K562 (cell line): ENCODE data around the gene CD99L2. TPM values are rescaled to one million over a fixed set of nuclear protein-coding genes. Genes with fewer than 3 reads are reported as not detected.

Experiments used
- ATAC-seq: fragments of 200-7000 bp; cut with Tn5 transposase; 3 replicates; pipeline ENCODE4 v1.9.1; 2020; ENCODE audit warnings: moderate library complexity
- BruUV-seq: library from RNA; stranded (reverse); fragments of 400-500 nt; replicated peaks from 2 replicates; lab custom pipeline; 2021; lab: Mats Ljungman, UMichigan
- CTCF ChIA-PET: fragments of 300-600 bp; formaldehyde crosslinking; extraction: SDS; loops from one replicate; lab custom pipeline; 2021; ENCODE audit warnings: low intra/inter-chr PET ratio; lab: Yijun Ruan, JAX
- POLR2A ChIA-PET: fragments of 300-600, 350-650 bp; sonication (Branson Sonifier 250); formaldehyde crosslinking; extraction: SDS; loops from one replicate; lab custom pipeline; 2021; ENCODE audit warnings: antibody characterized with exemption, inconsistent platforms; lab: Yijun Ruan, JAX
- DNase-seq, 4 experiments: peaks; one replicate each; pipeline versions ENCODE4 v3.0.0 to v3.0.0-alpha.2; 2011 to 2018; ENCODE audit warnings: low spot score in 3 of 4, mixed read lengths in 3 of 4; ENCODE audit errors: extremely low read depth in 1 of 4
- FAIRE-seq: peaks from 2 replicates; lab custom pipeline; 2011; peaks lifted over from hg19 to GRCh38; lab: Jason Lieb, UNC
- H2AFZ ChIP-seq: 2 replicates; pipeline ENCODE4 v1.6.0; 2011; ENCODE audit warnings: low read depth, low read length, control low read depth, inconsistent platforms
- H3K27ac ChIP-seq: fragments of 200-600 bp; 3 replicates; pipeline ENCODE4 v1.8.0; 2011; ENCODE audit warnings: low read depth, mild to moderate bottlenecking, control low read depth, inconsistent platforms, low read length, moderate library complexity, mixed read lengths; ENCODE audit errors: extremely low read depth
- H3K27me3 ChIP-seq, 2 experiments: fragments of 300-600 bp in 1 of 2; 2 replicates in 1 of 2; 3 replicates in 1 of 2; pipeline versions ENCODE4 v1.6.0 to v1.8.0; 2011; ENCODE audit warnings: inconsistent platforms in 2 of 2, low read length in 2 of 2, mild to moderate bottlenecking in 1 of 2, mixed read lengths in 1 of 2, moderate library complexity in 1 of 2; ENCODE audit not compliant: control insufficient read depth in 2 of 2, insufficient read depth in 2 of 2
- H3K36me3 ChIP-seq: fragments of 300-600 bp; 3 replicates; pipeline ENCODE4 v1.8.0; 2011; ENCODE audit warnings: mild to moderate bottlenecking, low read length, inconsistent platforms; ENCODE audit not compliant: control insufficient read depth, insufficient read depth
- H3K4me1 ChIP-seq, 2 experiments: fragments of 200-600 bp in 1 of 2; replicated peaks in 1 of 2; 2 replicates in 1 of 2; 3 replicates in 1 of 2; pipeline versions ENCODE4 v1.5.1 to v1.8.0; 2011; ENCODE audit warnings: inconsistent platforms in 2 of 2, low read length in 2 of 2, mild to moderate bottlenecking in 1 of 2, mixed read lengths in 1 of 2, moderate library complexity in 1 of 2; ENCODE audit not compliant: control insufficient read depth in 2 of 2, insufficient read depth in 2 of 2
- H3K4me2 ChIP-seq: 2 replicates; pipeline ENCODE4 v1.6.1; 2011; ENCODE audit warnings: low read length, control low read depth, inconsistent platforms, mixed read lengths; ENCODE audit not compliant: insufficient read depth
- H3K4me3 ChIP-seq: fragments of 200-600 bp; sonication (generic), shearing (Covaris generic); 2 replicates; pipeline ENCODE4 v1.5.1; 2016; ENCODE audit warnings: control low read depth, inconsistent platforms
- H3K79me2 ChIP-seq: fragments of 200-600 bp; 3 replicates; pipeline ENCODE4 v1.8.0; 2011; ENCODE audit warnings: low read length, inconsistent platforms; ENCODE audit not compliant: control insufficient read depth, insufficient read depth
- H3K9ac ChIP-seq, 2 experiments: 2 replicates each; pipeline versions ENCODE4 v1.6.0 to v1.6.1; 2011; ENCODE audit warnings: low read depth in 2 of 2, low read length in 2 of 2, control low read depth in 1 of 2, inconsistent platforms in 1 of 2, mild to moderate bottlenecking in 1 of 2, mixed read lengths in 1 of 2; ENCODE audit not compliant: insufficient read depth in 1 of 2
- H3K9me1 ChIP-seq: one replicate; pipeline ENCODE4 v1.6.0; 2011; ENCODE audit warnings: inconsistent platforms, mild to moderate bottlenecking, low read length, moderate library complexity; ENCODE audit not compliant: control insufficient read depth, insufficient read depth
- H3K9me3 ChIP-seq: replicated peaks from 2 replicates; pipeline ENCODE4 v1.5.1; 2011; ENCODE audit warnings: low read depth, low read length, inconsistent platforms; ENCODE audit not compliant: control insufficient read depth, insufficient read depth
- H4K20me1 ChIP-seq: replicated peaks from 2 replicates; pipeline ENCODE4 v1.6.1; 2011; ENCODE audit warnings: low read length, inconsistent platforms, mixed read lengths; ENCODE audit not compliant: control insufficient read depth, insufficient read depth
- CBX3 ChIP-seq, 2 experiments: IDR thresholded peaks; 1 replicate in 1 of 2; 2 replicates in 1 of 2; pipeline ENCODE4 v1.6.1; 2012; ENCODE audit warnings: inconsistent platforms in 2 of 2, low read length in 2 of 2, borderline replicate concordance in 1 of 2, control low read depth in 1 of 2
- EWSR1 ChIP-seq: fragments of 450-650 bp; IDR thresholded peaks from 2 replicates; pipeline ENCODE4 v1.6.1; 2018; ENCODE audit warnings: borderline replicate concordance, mild to moderate bottlenecking, low read depth, moderate library complexity; ENCODE audit not compliant: partially characterized antibody
- NFE2L1 ChIP-seq: fragments of 450-650 bp; IDR thresholded peaks from 2 replicates; pipeline ENCODE4 v1.6.1; 2016; ENCODE audit warnings: missing genetic modification characterization, low read depth, mild to moderate bottlenecking, missing compliant biosample characterization, moderate library complexity, borderline replicate concordance
- WGBS: fragments of 100-300 bp; shearing (Covaris generic); methylation state at CpG from one replicate; pipeline ENCODE4 v1.1.6; 2016; ENCODE audit warnings: low coverage, mixed read lengths; ENCODE audit not compliant: insufficient coverage; ENCODE audit errors: missing lambda C conversion rate; 5-methylcytosine and 5-hydroxymethylcytosine counted together
- in situ Hi-C: fragments of 300-500 bp; cut with MboI; formaldehyde crosslinking; loops from 4 replicates; pipeline ENCODE4 v1.15.0; 2018; ENCODE audit warnings: inconsistent platforms, mixed read lengths
- intact Hi-C: fragments of 100-400 bp; cut with micrococcal nuclease; formaldehyde crosslinking; loops from 2 replicates; pipeline ENCODE4 v1.14.2; 2022
- polyA plus RNA-seq, 8 experiments: library from polyadenylated mRNA; depleted of rRNA in 4 of 8; stranded (reverse) in 5 of 8; unstranded in 3 of 8; fragments of >200 nt; fragmentation: Nextera tagmentation in 2 of 8; fragmentation: Illumina TruSeq in 1 of 8; extraction: Ambion mirVana in 2 of 8; extraction: Trizol in 1 of 8; gene quantifications; 2 replicates each; pipeline versions ENCODE4 v1.2.1 to v1.2.3, GENCODE V29; 2011 to 2014; ENCODE audit warnings: inconsistent platforms in 1 of 8, missing spikeins in 1 of 8
- total RNA-seq, 7 experiments: library from RNA; depleted of rRNA in 6 of 7; stranded (reverse); fragments of >200 nt in 6 of 7; fragmentation: Illumina TruSeq in 2 of 7; extraction: Trizol in 2 of 7; gene quantifications; 2 replicates each; pipeline versions ENCODE4 v1.2.1 to v1.2.3, GENCODE V29; 2011 to 2021; ENCODE audit warnings: low replicate concordance in 1 of 7

The CD99L2 gene
- total and polyA plus RNA-seq, 9 of the 15 experiments (the other 6 are each of a cell fraction or from before 2014, with no cell fraction given), result 0.76 to 19.0 (median 11.9) TPM

GRCh38 chrX:150761176-150761818 lies 137.2 kb downstream of the CD99L2 start:
- no peaks in the 10 kb centered on the region for H3K27me3 ChIP-seq
- H4K20me1 ChIP-seq, result no peaks in the 10 kb centered on the region
- no TSS peak for BruUV-seq
- no peak overlapping the region for H3K4me3 ChIP-seq
- DNase-seq, result no peak
- no peaks in the 10 kb centered on the region for H3K79me2 ChIP-seq
- intact Hi-C loops (no loop called here), in situ Hi-C loops (loop anchor here (25.0 kb wide), 1 partner anchor 926 kb away; the partner anchor contains the start of gene PRRG3)
- FAIRE-seq, result no peak
- TF ChIP-seq CBX3 (IDR thresholded peaks at IDR 0.05; ENCODE audit: borderline replicate concordance in 1 of 2, low read length in 2 of 2) (no peak), EWSR1 (no peak), NFE2L1 (tag) (no peak)
- ChIA-PET CTCF (no interaction called here), POLR2A (interaction anchor here (0.5 to 0.9 kb wide), 2 partner anchors 11 to 899 kb away, joined by 3 to 4 read pairs; no protein-coding TSS in a partner anchor)
- no CpG with 5 or more reads among the region's 7 CpGs for WGBS
- peaks cover 0 to 7% of the 10 kb centered on the region in 2 experiments; a peak in 1 of 5 replicates for H3K4me1 ChIP-seq
- no peaks in the 10 kb centered on the region for H3K9me3 ChIP-seq
- no peak overlapping the region for H3K4me2 ChIP-seq
- no peak; the same call in 2 of the 3 replicates for ATAC-seq
- no peak overlapping the region for H3K27ac ChIP-seq
- 0 out of 4 replicates have a peak overlapping the region, but pooled peaks of 1 of the 2 experiments have one; percentile 17 for H3K9ac ChIP-seq
- H2AFZ ChIP-seq, result no peak overlapping the region
- no peaks in the 10 kb centered on the region for H3K9me1 ChIP-seq
- peaks cover 10% of the 10 kb centered on the region; the same call in 2 of the 3 replicates for H3K36me3 ChIP-seq
